ENCODE results near the gene CMKLR1.

Gene CMKLR1

DNA sequence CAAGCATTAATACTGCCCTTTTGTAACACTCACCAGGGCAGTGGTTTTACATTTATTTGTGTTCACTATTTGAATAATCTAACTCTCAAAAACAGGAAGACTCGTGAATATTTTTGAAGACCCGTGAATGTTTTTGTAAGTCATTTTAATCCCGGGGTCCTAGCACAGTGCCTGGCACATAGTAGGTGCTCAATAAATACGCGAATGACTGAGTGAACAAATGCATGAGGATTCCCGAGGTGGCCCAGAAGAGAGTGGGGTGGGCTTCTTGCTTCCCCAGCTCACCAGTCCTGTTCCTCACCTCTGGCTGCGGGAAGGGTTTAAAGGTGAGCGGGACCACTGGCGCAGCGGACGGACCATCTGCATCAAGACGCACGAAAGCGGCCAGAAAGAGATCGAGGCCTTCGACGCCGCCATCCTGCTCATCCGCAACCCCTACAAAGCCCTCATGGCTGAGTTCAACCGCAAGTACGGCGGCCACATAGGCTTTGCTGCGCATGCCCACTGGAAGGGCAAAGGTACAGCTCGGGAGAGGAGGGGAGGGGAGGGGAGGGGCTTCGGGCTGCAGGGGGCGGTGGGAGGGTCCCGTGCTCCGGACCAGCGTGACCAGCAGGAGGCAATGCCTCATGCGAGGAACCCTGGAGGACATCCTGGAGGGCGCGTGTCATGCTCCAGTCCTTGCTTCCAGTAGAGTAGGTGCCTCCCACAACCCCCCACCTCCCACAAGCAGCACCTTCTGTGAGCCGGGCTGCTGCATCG, 98.9 kb downstream of the CMKLR1 start:
- H4K20me1 ChIP-seq (ENCODE audit: insufficient read depth, low read length), result no peaks in the 10 kb centered on the region
- H3K4me3 ChIP-seq (ENCODE audit: low read depth, low read length, poor library complexity, severe bottlenecking), result no peak overlapping the region
- H3K4me2 ChIP-seq (ENCODE audit: low read length), result no peak overlapping the region
- H3K27me3 ChIP-seq (ENCODE audit: insufficient read depth, low read length), result no peaks in the 10 kb centered on the region
- H3K9ac ChIP-seq (ENCODE audit: low read length), result no peak overlapping the region
- no peaks in the 10 kb centered on the region for H3K79me2 ChIP-seq (ENCODE audit: insufficient read depth, low read length)
- TF ChIP-seq, protein P1, sequence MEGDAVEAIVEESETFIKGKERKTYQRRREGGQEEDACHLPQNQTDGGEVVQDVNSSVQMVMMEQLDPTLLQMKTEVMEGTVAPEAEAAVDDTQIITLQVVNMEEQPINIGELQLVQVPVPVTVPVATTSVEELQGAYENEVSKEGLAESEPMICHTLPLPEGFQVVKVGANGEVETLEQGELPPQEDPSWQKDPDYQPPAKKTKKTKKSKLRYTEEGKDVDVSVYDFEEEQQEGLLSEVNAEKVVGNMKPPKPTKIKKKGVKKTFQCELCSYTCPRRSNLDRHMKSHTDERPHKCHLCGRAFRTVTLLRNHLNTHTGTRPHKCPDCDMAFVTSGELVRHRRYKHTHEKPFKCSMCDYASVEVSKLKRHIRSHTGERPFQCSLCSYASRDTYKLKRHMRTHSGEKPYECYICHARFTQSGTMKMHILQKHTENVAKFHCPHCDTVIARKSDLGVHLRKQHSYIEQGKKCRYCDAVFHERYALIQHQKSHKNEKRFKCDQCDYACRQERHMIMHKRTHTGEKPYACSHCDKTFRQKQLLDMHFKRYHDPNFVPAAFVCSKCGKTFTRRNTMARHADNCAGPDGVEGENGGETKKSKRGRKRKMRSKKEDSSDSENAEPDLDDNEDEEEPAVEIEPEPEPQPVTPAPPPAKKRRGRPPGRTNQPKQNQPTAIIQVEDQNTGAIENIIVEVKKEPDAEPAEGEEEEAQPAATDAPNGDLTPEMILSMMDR (IDR thresholded peaks at IDR 0.05; ENCODE audit: low read length), result no peak
- TF ChIP-seq EZH2 (IDR thresholded peaks at IDR 0.05; ENCODE audit: borderline replicate concordance, low read length), result no peak
- H2AFZ ChIP-seq (ENCODE audit: low read length), result no peak overlapping the region
- no peaks in the 10 kb centered on the region for H3K9me3 ChIP-seq (ENCODE audit: low read length)
- no peaks in the 10 kb centered on the region for H3K9me2 ChIP-seq (ENCODE audit: low read depth, low read length)
- H3K27ac ChIP-seq (ENCODE audit: low read depth, low read length, poor library complexity, severe bottlenecking), result no peak overlapping the region
- H3K36me3 ChIP-seq (ENCODE audit: insufficient read depth, low read length), result no peaks in the 10 kb centered on the region
- no peaks in the 10 kb centered on the region for H3K4me1 ChIP-seq (ENCODE audit: insufficient read depth, low read length, severe bottlenecking)
- H3F3A ChIP-seq (ENCODE audit: insufficient read depth, low read length), result no peaks in the 10 kb centered on the region

DNA sequence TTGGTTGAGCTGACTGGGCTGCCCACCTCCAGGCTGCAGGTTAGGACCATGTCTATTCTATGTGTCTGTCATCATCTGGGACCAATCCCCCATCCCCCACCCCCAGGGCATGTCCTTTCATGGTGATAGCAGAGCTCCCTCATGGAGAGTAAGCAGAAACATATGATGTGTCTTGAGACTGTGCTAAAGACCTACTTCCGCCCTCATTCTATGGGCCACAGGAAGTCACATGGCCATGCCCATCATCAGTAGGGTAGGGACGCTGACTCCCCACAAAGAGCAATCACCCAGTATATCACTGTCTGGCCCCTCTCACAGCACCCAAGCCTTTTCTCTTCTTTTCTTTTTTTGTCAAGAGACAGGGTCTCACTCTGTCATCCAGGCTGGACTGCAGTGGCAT, 99.7 kb downstream of the CMKLR1 start:
- no peak for TF ChIP-seq EZH2 (IDR thresholded peaks at IDR 0.05; ENCODE audit: borderline replicate concordance, low read length)
- TF ChIP-seq, protein P1 (IDR thresholded peaks at IDR 0.05; ENCODE audit: low read length), result no peak

DNA sequence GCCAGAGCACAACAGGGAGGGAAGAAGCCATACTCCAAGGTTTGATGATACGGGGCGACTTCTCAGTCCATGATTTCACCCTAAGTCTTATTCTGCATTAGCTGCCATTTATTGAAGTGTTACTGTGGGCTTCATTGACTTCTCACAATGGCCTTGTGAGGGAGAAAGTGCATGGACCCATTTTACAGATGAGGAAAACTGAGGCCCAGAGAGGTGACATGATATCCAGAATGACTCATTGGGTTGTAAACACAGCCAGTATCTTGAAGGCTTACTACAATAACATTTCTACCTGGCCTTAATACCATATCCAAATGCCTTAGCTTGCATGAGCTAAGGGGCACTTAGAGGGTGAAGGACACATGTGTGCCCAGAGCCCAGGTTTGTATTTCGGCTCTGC, 100.6 kb downstream of the CMKLR1 start:
- H2AFZ ChIP-seq (ENCODE audit: low read length), result no peak overlapping the region
- H4K20me1 ChIP-seq (ENCODE audit: insufficient read depth, low read length), result no peaks in the 10 kb centered on the region
- TF ChIP-seq, protein P1 (IDR thresholded peaks at IDR 0.05; ENCODE audit: low read length), result no peak
- no peak for TF ChIP-seq EZH2 (IDR thresholded peaks at IDR 0.05; ENCODE audit: borderline replicate concordance, low read length)
- no peaks in the 10 kb centered on the region for H3K9me3 ChIP-seq (ENCODE audit: low read length)
- H3K27me3 ChIP-seq (ENCODE audit: insufficient read depth, low read length), result no peaks in the 10 kb centered on the region
- no peaks in the 10 kb centered on the region for H3K9me2 ChIP-seq (ENCODE audit: low read depth, low read length)
- no peak overlapping the region for H3K9ac ChIP-seq (ENCODE audit: low read length)
- no peaks in the 10 kb centered on the region for H3K36me3 ChIP-seq (ENCODE audit: insufficient read depth, low read length)
- H3K79me2 ChIP-seq (ENCODE audit: insufficient read depth, low read length), result no peaks in the 10 kb centered on the region
- no peak overlapping the region for H3K4me2 ChIP-seq (ENCODE audit: low read length)
- no peak overlapping the region for H3K4me3 ChIP-seq (ENCODE audit: low read depth, low read length, poor library complexity, severe bottlenecking)
- H3F3A ChIP-seq (ENCODE audit: insufficient read depth, low read length), result no peaks in the 10 kb centered on the region
- no peaks in the 10 kb centered on the region for H3K4me1 ChIP-seq (ENCODE audit: insufficient read depth, low read length, severe bottlenecking)
- no peak overlapping the region for H3K27ac ChIP-seq (ENCODE audit: low read depth, low read length, poor library complexity, severe bottlenecking)

More for the DNA sequence above, 99.7 kb downstream of the CMKLR1 start:
- no peak overlapping the region for H3K4me3 ChIP-seq (ENCODE audit: low read depth, low read length, poor library complexity, severe bottlenecking)
- no peaks in the 10 kb centered on the region for H3K9me2 ChIP-seq (ENCODE audit: low read depth, low read length)
- H3K36me3 ChIP-seq (ENCODE audit: insufficient read depth, low read length), result no peaks in the 10 kb centered on the region
- H3K27me3 ChIP-seq (ENCODE audit: insufficient read depth, low read length), result no peaks in the 10 kb centered on the region
- no peak overlapping the region for H2AFZ ChIP-seq (ENCODE audit: low read length)
- H3K4me2 ChIP-seq (ENCODE audit: low read length), result no peak overlapping the region
- H3K79me2 ChIP-seq (ENCODE audit: insufficient read depth, low read length), result no peaks in the 10 kb centered on the region
- H3F3A ChIP-seq (ENCODE audit: insufficient read depth, low read length), result no peaks in the 10 kb centered on the region
- no peaks in the 10 kb centered on the region for H3K9me3 ChIP-seq (ENCODE audit: low read length)
- no peaks in the 10 kb centered on the region for H3K4me1 ChIP-seq (ENCODE audit: insufficient read depth, low read length, severe bottlenecking)
- H4K20me1 ChIP-seq (ENCODE audit: insufficient read depth, low read length), result no peaks in the 10 kb centered on the region
- H3K27ac ChIP-seq (ENCODE audit: low read depth, low read length, poor library complexity, severe bottlenecking), result no peak overlapping the region
- no peak overlapping the region for H3K9ac ChIP-seq (ENCODE audit: low read length)
